Measurements from ENCODE around the gene ANKRD63. TPM values are rescaled to one million over a fixed set of nuclear protein-coding genes. Genes with fewer than 3 reads are reported as not detected.

The ANKRD63 gene
- total and polyA plus RNA-seq, 9 of the 15 experiments (the other 6 are each of a cell fraction or from before 2014, with no cell fraction given): 1.3 to 2.0 (median 1.8) TPM; not detected in 6

DNA sequence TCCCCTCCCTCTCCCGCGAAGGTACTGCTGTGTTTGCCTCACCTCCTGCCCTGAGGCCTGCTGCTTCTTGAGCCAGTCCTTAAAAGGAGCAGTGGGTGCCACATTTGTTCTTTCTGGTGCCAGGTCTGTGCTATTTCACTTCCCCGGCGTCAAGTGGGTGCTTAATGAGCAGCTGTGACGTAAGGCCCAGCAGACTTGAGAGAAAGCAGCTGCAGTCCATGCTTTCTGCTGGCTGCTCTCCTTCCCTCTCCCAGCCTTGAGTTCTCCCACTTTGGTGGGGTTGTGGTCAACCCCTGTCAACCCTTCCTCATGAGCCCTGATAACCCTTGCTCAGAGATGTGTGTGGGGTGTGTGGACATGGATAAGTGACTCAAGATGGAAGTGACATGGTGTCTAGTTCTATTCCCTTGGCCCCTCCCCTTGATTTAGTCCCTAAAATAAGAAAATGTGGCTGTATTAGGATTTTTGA lies 47.5 kb upstream of the ANKRD63 start (continued):
- TF ChIP-seq, protein P1, sequence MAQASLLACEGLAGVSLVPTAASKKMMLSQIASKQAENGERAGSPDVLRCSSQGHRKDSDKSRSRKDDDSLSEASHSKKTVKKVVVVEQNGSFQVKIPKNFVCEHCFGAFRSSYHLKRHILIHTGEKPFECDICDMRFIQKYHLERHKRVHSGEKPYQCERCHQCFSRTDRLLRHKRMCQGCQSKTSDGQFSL (CRISPR knock-in tag; IDR thresholded peaks at IDR 0.05): no peak; the same call in 1 of the 2 replicates
- TF ChIP-seq, protein P1 (tag; IDR thresholded peaks at IDR 0.05): no peak
- TF ChIP-seq HDAC1 (IDR thresholded peaks at IDR 0.05) (peak in 1 of 2 experiments; percentile 58; a peak in 2 of 4 replicates), SMARCA5 (IDR thresholded peaks at IDR 0.05) (0 out of 2 replicates have a peak, but pooled peaks have one; percentile 34), MEF2D (tag; conservative IDR thresholded peaks at IDR 0.05; ENCODE audit: low read depth) (peak; percentile 37; the same call in 1 of the 2 replicates), KHSRP (IDR thresholded peaks at IDR 0.05) (no peak), RFX5 (IDR thresholded peaks at IDR 0.05; ENCODE audit: low read depth, low read length) (no peak), ATF7 (IDR thresholded peaks at IDR 0.05) (peak; percentile 47; the same call in 1 of the 2 replicates), ZNF644 (tag; IDR thresholded peaks at IDR 0.05; ENCODE audit: low read depth) (0 out of 2 replicates have a peak, but pooled peaks have one; percentile 48), ZNF347 (CRISPR knock-in tag; IDR thresholded peaks at IDR 0.05; ENCODE audit: low read depth) (no peak), NFE2L1 (tag; IDR thresholded peaks at IDR 0.05; ENCODE audit: borderline replicate concordance, low read depth) (no peak), DPF2 (IDR thresholded peaks at IDR 0.05) (peak; percentile 83)
- TF ChIP-seq, protein P2, sequence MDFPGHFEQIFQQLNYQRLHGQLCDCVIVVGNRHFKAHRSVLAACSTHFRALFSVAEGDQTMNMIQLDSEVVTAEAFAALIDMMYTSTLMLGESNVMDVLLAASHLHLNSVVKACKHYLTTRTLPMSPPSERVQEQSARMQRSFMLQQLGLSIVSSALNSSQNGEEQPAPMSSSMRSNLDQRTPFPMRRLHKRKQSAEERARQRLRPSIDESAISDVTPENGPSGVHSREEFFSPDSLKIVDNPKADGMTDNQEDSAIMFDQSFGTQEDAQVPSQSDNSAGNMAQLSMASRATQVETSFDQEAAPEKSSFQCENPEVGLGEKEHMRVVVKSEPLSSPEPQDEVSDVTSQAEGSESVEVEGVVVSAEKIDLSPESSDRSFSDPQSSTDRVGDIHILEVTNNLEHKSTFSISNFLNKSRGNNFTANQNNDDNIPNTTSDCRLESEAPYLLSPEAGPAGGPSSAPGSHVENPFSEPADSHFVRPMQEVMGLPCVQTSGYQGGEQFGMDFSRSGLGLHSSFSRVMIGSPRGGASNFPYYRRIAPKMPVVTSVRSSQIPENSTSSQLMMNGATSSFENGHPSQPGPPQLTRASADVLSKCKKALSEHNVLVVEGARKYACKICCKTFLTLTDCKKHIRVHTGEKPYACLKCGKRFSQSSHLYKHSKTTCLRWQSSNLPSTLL (IDR thresholded peaks at IDR 0.05): no peak
- TF ChIP-seq, protein P3, sequence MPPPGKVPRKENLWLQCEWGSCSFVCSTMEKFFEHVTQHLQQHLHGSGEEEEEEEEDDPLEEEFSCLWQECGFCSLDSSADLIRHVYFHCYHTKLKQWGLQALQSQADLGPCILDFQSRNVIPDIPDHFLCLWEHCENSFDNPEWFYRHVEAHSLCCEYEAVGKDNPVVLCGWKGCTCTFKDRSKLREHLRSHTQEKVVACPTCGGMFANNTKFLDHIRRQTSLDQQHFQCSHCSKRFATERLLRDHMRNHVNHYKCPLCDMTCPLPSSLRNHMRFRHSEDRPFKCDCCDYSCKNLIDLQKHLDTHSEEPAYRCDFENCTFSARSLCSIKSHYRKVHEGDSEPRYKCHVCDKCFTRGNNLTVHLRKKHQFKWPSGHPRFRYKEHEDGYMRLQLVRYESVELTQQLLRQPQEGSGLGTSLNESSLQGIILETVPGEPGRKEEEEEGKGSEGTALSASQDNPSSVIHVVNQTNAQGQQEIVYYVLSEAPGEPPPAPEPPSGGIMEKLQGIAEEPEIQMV (tag; conservative IDR thresholded peaks at IDR 0.05; ENCODE audit: low read depth): no peak
- TF ChIP-seq, protein P4, sequence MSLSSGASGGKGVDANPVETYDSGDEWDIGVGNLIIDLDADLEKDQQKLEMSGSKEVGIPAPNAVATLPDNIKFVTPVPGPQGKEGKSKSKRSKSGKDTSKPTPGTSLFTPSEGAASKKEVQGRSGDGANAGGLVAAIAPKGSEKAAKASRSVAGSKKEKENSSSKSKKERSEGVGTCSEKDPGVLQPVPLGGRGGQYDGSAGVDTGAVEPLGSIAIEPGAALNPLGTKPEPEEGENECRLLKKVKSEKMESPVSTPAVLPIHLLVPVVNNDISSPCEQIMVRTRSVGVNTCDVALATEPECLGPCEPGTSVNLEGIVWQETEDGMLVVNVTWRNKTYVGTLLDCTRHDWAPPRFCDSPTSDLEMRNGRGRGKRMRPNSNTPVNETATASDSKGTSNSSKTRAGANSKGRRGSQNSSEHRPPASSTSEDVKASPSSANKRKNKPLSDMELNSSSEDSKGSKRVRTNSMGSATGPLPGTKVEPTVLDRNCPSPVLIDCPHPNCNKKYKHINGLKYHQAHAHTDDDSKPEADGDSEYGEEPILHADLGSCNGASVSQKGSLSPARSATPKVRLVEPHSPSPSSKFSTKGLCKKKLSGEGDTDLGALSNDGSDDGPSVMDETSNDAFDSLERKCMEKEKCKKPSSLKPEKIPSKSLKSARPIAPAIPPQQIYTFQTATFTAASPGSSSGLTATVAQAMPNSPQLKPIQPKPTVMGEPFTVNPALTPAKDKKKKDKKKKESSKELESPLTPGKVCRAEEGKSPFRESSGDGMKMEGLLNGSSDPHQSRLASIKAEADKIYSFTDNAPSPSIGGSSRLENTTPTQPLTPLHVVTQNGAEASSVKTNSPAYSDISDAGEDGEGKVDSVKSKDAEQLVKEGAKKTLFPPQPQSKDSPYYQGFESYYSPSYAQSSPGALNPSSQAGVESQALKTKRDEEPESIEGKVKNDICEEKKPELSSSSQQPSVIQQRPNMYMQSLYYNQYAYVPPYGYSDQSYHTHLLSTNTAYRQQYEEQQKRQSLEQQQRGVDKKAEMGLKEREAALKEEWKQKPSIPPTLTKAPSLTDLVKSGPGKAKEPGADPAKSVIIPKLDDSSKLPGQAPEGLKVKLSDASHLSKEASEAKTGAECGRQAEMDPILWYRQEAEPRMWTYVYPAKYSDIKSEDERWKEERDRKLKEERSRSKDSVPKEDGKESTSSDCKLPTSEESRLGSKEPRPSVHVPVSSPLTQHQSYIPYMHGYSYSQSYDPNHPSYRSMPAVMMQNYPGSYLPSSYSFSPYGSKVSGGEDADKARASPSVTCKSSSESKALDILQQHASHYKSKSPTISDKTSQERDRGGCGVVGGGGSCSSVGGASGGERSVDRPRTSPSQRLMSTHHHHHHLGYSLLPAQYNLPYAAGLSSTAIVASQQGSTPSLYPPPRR (CRISPR knock-in tag; IDR thresholded peaks at IDR 0.05; ENCODE audit: borderline replicate concordance): no peak
- TF ChIP-seq, protein P5, sequence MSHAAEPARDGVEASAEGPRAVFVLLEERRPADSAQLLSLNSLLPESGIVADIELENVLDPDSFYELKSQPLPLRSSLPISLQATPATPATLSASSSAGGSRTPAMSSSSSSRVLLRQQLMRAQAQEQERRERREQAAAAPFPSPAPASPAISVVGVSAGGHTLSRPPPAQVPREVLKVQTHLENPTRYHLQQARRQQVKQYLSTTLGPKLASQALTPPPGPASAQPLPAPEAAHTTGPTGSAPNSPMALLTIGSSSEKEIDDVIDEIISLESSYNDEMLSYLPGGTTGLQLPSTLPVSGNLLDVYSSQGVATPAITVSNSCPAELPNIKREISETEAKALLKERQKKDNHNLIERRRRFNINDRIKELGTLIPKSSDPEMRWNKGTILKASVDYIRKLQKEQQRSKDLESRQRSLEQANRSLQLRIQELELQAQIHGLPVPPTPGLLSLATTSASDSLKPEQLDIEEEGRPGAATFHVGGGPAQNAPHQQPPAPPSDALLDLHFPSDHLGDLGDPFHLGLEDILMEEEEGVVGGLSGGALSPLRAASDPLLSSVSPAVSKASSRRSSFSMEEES (CRISPR knock-in tag; IDR thresholded peaks at IDR 0.05): no peak

All from K562 (cell line).